ENCODE measurements around the gene NFE2L1. TPM values are rescaled to one million over a fixed set of nuclear protein-coding genes. Genes with fewer than 3 reads are reported as not detected.
"Not testable (repeated sequence)": the region's sequence is repeated elsewhere in the genome, so short reads cannot be mapped to it uniquely, and the experiment has no call there.

Gene NFE2L1
- total RNA-seq, 4 donors from 2014 or later = 166 to 289 (median 182) TPM

DNA sequence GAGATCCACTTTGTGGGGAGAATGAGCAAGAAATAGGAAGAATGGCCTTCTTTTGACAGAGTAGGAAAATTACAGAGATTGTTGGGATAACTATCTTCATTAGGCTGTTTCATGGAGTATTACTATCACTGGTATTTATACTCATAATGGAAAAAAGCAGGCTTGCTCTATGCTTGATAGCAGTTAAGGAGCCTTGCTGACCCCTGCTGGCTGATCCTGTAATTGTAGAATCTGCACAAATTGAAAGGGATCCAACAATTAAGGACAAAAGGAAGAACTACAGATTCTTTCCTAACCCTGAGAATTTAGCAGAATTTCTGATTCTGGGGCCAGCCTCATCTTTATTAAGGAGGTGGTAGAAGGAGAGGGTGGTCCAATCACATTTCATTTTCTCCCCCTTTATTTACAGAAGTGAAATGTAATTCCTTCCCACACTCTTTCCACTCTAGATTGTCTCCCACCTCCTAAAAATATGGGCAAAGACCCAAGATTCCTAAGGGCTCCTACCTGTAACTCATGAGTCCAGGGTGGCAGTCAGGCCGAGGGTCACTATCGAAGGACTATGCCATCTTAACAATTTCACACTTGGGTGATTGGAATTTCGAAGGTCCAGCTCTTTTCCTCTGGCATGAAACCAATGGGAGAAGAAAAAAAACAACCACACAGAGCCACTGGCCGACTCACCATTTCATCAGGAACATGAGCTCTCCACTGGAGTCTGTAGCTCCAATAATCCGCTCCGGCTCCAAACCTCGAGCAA, 26.3 kb downstream of the NFE2L1 start:
- TF ChIP-seq, protein P1, sequence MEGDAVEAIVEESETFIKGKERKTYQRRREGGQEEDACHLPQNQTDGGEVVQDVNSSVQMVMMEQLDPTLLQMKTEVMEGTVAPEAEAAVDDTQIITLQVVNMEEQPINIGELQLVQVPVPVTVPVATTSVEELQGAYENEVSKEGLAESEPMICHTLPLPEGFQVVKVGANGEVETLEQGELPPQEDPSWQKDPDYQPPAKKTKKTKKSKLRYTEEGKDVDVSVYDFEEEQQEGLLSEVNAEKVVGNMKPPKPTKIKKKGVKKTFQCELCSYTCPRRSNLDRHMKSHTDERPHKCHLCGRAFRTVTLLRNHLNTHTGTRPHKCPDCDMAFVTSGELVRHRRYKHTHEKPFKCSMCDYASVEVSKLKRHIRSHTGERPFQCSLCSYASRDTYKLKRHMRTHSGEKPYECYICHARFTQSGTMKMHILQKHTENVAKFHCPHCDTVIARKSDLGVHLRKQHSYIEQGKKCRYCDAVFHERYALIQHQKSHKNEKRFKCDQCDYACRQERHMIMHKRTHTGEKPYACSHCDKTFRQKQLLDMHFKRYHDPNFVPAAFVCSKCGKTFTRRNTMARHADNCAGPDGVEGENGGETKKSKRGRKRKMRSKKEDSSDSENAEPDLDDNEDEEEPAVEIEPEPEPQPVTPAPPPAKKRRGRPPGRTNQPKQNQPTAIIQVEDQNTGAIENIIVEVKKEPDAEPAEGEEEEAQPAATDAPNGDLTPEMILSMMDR (IDR thresholded peaks at IDR 0.05) = peak; percentile 83 to 93 (median 90)
- TF ChIP-seq POLR2AphosphoS5 (IDR thresholded peaks at IDR 0.05) (peak; percentile 60), POLR2A (IDR thresholded peaks at IDR 0.05) (no peak)
- Histone ChIP-seq H3K9me3 (no peaks in the 10 kb centered on the region), H3K4me3 (no peak overlapping the region), H3K27ac (peak overlapping the region in 3 of 4 donors; percentile 34 to 54 (median 46)), H3K36me3 (peaks cover 0 to 69% of the 10 kb centered on the region in 2 donors), H3K27me3 (no peaks in the 10 kb centered on the region), H3K4me1 (peaks cover 0 to 11% (median 4%) of the 10 kb centered on the region in 3 donors)
- ATAC-seq = peak; percentile 82
- WGBS, 2 donors (ENCODE audit: low coverage in 1 of 2) = 68 to 73% methylated on average over 6 of the region's 7 CpGs

DNA sequence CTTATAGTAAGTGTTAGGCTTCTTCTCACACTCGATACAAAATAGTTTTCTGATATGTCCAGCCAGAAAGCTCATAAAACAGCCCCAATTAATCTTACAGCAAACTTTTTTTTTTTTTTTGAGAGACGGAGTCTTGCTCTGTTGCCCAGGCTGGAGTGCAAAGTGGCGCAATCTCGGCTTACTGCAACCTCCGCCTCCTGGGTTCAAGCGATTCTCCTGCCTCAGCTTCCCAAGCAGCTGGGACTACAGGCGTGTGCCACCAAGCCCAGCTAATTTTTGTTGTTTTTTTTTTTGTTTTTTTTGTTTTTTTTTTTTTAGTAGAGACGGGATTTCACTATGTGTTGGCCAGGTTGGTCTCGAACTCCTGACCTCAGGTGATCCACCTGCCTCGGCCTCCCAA, 29.0 kb downstream of the NFE2L1 start:
- not testable (repeated sequence) for H3K27me3 ChIP-seq, H3K27ac ChIP-seq, H3K9me3 ChIP-seq, H3K4me3 ChIP-seq, ATAC-seq
- Histone ChIP-seq H3K4me1 (peaks cover 0 to 15% (median 4%) of the 10 kb centered on the region in 3 donors), H3K36me3 (peaks cover 0 to 43% of the 10 kb centered on the region in 2 donors)
- 90 to 100% methylated on average over 4 to 8 of the region's 10 CpGs for WGBS, 2 donors (ENCODE audit: low coverage in 1 of 2)

DNA sequence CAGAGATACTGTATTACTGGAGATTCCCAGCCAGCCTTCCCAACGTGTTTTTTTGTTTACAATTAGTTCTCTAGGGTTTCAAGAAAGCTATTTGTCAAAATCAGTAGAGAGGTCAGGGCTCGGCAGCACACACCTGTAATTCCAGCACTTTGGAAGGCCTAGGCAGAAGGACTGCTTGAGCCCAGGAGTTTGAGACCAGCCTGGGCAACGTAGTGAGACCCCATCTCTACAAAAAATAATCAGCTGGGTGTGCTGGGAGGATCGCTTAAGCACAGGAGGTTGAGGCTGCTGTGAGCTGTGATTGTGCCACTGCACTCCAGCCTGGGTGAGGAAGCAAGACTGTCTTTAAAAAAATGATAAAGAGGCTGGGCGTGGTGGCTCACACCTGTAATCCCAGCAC, 33.7 kb downstream of the NFE2L1 start:
- 64 to 80% methylated on average over 2 to 5 of the region's 5 CpGs for WGBS, 2 donors (ENCODE audit: low coverage in 1 of 2)
- H3K36me3 ChIP-seq = peaks cover 0 to 1% of the 10 kb centered on the region in 2 donors
- no peak overlapping the region for H3K27ac ChIP-seq
- H3K9me3 ChIP-seq = no peaks in the 10 kb centered on the region
- no peaks in the 10 kb centered on the region for H3K27me3 ChIP-seq
- H3K4me1 ChIP-seq = peaks cover 0 to 39% (median 8%) of the 10 kb centered on the region in 3 donors
- H3K4me3 ChIP-seq = no peak overlapping the region
- TF ChIP-seq POLR2AphosphoS5 (IDR thresholded peaks at IDR 0.05) = no peak
- TF ChIP-seq EP300 (IDR thresholded peaks at IDR 0.05) = no peak
- TF ChIP-seq, protein P1 (IDR thresholded peaks at IDR 0.05) = no peak
- no peak for TF ChIP-seq POLR2A (IDR thresholded peaks at IDR 0.05)
- no peak for ATAC-seq

DNA sequence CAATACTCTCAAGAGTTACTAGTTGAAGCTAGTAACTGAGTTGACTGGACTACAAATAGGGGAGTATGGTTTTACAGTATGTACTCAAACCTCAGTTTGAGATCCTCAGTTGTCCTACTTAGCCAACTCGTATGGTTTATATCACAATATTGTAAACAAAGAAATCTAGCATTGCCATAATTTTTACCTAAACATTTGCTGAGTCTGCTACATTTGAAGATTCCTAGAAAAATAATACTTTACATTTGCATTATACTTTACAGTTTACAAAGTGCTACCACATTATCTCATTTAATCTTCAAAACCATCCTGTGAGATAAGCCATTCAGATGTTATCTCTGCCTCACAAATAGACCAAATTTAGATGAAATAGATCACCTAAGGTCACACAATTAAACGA, 36.8 kb downstream of the NFE2L1 start:
- Histone ChIP-seq H3K4me1 (peaks cover 0 to 46% (median 8%) of the 10 kb centered on the region in 3 donors), H3K4me3 (no peak overlapping the region), H3K36me3 (no peaks in the 10 kb centered on the region), H3K27ac (no peak overlapping the region), H3K27me3 (no peaks in the 10 kb centered on the region), H3K9me3 (no peaks in the 10 kb centered on the region)
- no peak for ATAC-seq
- WGBS, 2 donors (ENCODE audit: low coverage in 1 of 2) = 29 to 57% methylated on average over 1 to 2 of the region's 2 CpGs
- TF ChIP-seq, protein P1 (IDR thresholded peaks at IDR 0.05) = no peak
- no peak for TF ChIP-seq POLR2A (IDR thresholded peaks at IDR 0.05)
- no peak for TF ChIP-seq EP300 (IDR thresholded peaks at IDR 0.05)
- no peak for TF ChIP-seq POLR2AphosphoS5 (IDR thresholded peaks at IDR 0.05)

DNA sequence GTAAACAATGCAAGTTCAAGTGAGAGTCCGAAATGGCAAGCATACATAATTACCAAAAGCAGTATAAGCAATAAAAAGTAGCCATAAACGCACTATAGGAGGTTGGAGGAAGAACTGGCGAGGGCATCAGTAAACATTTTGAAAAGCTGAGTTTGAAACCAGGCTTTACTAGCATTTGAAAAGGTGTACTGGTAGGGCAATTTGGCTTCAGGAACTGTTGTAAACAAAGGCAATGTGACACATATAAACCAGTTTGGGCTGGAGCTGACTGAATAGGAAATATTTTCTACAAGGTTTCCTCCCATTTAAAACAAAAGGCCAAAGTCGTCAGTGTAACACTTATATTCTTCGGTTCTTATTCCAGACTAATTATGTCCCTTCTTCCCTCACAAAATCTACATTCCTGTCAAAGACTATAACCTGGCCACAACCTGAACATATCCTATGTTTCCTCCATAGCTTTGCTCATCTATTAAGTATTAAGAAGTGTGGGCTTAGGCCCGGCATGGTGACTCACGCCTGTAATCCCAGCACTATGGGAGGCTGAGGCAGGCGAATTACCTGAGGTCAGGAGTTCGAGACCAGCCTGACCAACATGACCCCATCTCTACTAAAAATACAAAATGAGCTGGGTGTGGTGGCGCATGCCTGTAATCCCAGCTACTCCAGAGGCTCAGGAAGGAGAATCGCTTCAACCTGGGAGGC, 45.3 kb downstream of the NFE2L1 start:
- H3K4me1 ChIP-seq = peaks cover 0 to 29% (median 0%) of the 10 kb centered on the region in 3 donors
- H3K36me3 ChIP-seq = peaks cover 0 to 25% of the 10 kb centered on the region in 2 donors
- H3K27ac ChIP-seq = no peak overlapping the region
- ATAC-seq = no peak
- no peak overlapping the region for H3K4me3 ChIP-seq
- H3K27me3 ChIP-seq = no peaks in the 10 kb centered on the region
- TF ChIP-seq, protein P1 (IDR thresholded peaks at IDR 0.05) = no peak
- TF ChIP-seq POLR2A (IDR thresholded peaks at IDR 0.05) (no peak), POLR2AphosphoS5 (IDR thresholded peaks at IDR 0.05) (no peak), EP300 (IDR thresholded peaks at IDR 0.05) (no peak)
- no peaks in the 10 kb centered on the region for H3K9me3 ChIP-seq
- WGBS, 2 donors (ENCODE audit: low coverage in 1 of 2) = 78 to 79% methylated on average over 5 of the region's 11 CpGs
